HG03460 (cell line): ENCODE results near the gene CAPN7.

Source experiments
- ATAC-seq: cut with Tn5 transposase; IDR thresholded peaks from one replicate; pipeline ENCODE4 v1.9.1; 2021; ENCODE audit not compliant: unreplicated experiment

The CAPN7 gene

GRCh38 chr3:15198686-15199085 lies 7.4 kb upstream of the CAPN7 start:
- ATAC-seq: no peak

GRCh38 chr3:15199493-15200105 lies 6.4 kb upstream of the CAPN7 start:
- no peak for ATAC-seq

- ATAC-seq: no peak
These were observed 2.0 kb upstream of the CAPN7 start for GRCh38 chr3:15204005-15204404.

DNA sequence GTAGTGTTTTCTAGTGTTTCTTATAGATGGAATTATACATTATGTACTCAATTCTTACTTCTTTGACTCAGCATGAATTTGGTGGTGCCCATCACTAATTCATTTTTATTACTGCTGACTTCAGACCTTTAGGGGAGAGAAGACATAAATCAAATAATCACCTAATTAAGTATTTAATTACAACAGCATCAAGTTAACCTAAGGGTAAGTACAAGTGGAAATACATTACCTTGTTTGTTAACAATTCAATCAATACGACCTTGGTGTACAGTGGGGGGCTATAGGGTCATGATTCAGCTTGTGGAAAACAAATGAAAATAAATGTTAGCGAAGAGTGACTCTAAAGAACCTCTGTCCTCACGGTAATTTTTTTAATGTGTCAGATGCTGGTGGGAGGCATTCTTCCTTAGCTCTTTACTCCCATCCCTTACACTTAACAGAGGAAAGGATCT lies 538 bp upstream of the CAPN7 start:
- ATAC-seq: no peak

DNA sequence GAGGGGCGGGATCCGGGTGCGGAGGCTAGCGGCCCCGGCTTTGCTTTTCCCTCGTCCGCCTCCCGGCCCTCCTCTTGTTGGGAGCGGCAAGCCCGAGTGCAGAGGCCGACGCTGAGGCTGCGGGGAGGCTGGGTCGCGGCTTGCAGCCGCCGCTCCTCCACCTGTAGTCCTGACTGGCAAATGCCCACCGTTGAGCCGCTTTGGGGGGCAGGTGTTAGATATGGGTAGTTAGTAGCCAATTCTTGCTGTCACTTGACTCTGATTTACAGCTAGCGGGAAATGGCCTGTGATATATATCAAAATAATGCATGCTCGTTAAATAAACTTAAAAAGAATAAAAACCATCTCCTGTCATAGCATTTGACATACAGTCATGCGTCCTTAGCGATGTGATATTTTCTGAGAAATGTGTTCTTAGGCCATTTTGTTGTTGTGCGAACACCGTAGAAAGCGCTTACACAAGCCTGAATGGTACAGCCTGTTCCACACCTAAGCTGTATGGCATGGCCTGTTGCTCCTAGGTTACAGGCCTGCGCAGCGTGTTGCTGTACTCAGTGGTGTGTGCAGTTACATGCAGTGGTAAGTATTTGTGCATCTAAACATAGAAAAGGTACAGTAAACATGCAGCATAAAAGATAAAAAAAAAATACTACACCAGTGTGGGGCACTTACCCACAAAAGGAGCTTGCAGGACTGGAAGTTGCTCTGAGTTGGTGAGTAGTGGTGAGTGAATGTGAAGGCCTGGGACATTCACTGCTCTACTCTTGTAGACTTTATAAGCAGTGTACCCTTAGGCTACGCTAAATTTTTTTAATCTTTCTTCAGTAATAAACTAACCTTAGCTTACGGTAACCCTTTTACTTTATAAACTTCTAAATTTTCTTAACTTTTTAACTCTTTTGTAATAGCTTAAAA lies 873 bp downstream of the CAPN7 start:
- peak; percentile 27 for ATAC-seq

DNA sequence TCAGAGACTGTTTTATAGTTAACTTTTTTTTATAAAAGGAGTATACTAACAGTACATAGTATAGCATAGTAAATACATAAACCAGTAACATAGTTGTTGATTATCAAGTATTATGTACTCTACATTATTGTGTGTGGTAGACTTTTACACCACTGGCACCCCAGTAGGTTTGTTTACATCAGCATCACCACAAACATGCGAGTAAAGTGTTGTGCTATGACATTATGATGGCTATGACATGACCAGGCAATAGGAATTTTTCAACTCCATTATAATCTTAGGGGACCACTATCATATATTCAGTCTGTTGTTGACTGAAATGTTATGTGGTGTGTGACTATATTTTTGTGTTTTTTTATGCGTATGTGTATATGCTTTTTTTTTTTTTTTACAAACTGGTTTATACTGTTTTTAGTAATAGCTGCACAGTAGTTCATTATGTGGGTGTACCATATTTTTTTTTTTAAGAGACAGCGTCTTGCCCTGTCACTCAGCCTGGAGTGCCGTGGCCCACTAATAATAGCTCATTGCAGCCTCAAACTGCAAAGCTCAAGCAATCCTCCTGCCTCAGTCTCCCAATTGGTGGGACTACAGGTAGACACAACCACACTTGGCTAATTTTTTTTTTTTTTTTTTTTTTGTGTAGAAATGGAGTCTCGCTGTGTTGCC lies 1.9 kb downstream of the CAPN7 start:
- no peak for ATAC-seq

DNA sequence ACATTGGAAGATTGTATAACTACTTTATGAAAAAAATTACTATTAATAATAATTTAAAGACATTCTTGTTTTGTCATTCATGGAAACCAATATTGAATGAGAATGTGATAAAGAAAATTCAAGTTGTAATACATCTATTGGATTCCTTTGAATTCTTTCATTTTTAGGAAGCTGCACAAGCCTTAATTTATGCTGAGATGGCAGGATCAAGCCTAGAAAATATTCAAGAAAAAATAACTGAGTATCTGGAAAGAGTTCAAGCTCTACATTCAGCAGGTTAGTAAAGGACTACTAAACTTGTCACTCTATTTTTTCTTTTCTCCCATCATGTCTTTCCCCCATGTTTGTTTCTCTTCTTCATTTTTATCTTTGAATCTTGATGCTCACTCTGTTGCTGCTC lies 5.9 kb downstream of the CAPN7 start:
- ATAC-seq: no peak

GRCh38 chr3:15214758-15215157 lies 8.7 kb downstream of the CAPN7 start:
- no peak for ATAC-seq

DNA sequence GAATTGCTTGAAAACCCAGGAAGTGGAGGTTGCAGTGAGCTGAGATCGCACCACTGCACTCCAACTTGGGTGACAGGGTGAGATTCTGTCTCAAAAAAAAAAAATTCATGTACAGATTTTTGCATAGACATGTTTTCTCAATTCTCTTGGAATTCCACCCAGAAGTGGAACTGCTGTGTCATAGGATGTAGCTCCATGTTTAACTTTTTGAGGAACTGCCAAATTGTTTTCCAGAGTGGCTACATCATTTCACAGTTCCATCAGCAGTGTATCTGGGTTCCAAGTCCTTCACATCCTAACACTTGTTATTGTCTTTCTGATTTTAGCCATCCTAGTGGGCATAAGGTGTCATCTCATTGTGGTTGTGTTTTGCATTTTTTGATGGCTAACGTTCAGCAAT lies 9.9 kb downstream of the CAPN7 start:
- no peak for ATAC-seq

- no peak for ATAC-seq
These were observed 10.5 kb downstream of the CAPN7 start for GRCh38 chr3:15216501-15216900.

DNA sequence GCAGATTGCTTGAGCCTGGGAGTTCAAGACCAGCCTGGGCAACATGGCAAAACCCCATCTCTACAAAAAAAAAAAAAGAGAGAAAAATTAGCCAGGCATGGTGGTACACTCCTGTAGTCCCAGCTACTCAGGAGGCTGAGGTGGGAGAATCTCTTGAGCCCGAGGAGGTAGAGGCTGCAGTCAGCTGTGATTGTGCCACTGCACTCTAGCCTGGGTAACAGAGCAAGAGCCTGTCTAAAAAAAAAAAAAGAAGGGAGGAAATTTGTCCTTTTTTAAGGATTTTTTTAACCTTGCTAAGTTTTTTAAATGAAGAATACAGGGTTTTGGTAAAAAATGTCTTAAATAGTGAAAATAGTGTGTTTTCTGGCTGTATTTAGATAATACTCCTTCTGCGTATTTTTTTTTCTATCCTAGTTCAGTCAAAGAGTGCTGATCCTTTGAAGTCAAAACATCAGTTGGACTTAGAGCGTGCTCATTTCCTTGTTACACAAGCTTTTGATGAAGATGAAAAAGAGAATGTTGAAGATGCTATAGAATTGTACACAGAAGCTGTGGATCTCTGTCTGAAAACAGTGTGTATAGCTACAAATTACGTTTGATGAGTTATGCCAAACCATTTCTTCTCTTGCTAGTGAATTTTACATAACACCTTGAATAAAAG lies 11.1 kb downstream of the CAPN7 start:
- ATAC-seq: no peak

DNA sequence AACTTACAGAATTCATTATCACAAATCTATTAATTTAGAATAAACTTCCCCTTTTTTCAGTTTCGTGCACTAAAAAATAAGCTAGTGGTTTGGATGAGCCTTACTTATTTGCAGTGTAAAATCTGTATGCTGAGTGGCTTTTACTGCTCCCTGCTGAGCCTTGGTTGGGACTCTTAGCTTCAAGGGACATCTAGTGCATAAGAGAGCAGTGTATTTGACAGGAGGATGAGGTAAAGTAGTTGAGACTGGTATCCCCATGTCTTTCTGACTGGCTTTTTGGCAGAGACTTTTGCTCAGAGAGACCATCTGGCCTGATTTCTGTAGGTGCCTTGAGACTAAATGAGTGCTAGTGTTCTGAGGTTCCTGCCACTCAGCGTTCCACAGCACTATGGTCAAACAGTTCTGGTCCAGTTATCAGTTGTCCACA lies 11.8 kb downstream of the CAPN7 start:
- ATAC-seq: no peak

- no peak for ATAC-seq
These were observed 12.6 kb downstream of the CAPN7 start for GRCh38 chr3:15218689-15219088.

GRCh38 chr3:15220056-15220455 lies 14.0 kb downstream of the CAPN7 start:
- no peak for ATAC-seq

DNA sequence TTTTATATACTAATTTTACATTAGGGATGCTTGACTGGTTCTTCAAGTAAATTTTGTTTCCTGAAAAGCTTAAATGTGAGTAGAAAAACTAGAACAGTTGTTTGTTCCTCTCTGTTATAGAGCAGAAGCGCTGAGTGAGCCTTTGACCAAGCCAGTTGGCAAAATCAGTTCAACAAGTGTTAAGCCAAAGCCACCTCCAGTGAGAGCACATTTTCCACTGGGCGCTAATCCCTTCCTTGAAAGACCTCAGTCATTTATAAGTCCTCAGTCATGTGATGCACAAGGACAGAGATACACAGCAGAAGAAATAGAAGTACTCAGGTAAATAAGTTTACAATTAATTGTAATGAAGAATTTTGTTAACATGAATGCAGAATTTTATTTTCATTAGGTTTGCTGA lies 14.6 kb downstream of the CAPN7 start:
- no peak for ATAC-seq

GRCh38 chr3:15221574-15222217 lies 15.7 kb downstream of the CAPN7 start:
- ATAC-seq: no peak

GRCh38 chr3:15223685-15224572 lies 17.9 kb downstream of the CAPN7 start:
- ATAC-seq: no peak

GRCh38 chr3:15228147-15228546 lies 22.1 kb downstream of the CAPN7 start:
- no peak for ATAC-seq

GRCh38 chr3:15229262-15229661 lies 23.2 kb downstream of the CAPN7 start:
- ATAC-seq: no peak

- no peak for ATAC-seq
These were observed 35.3 kb downstream of the CAPN7 start for GRCh38 chr3:15241341-15241740.
